ENCODE measurements around the gene C19orf38.

C19orf38 gene, protein sequence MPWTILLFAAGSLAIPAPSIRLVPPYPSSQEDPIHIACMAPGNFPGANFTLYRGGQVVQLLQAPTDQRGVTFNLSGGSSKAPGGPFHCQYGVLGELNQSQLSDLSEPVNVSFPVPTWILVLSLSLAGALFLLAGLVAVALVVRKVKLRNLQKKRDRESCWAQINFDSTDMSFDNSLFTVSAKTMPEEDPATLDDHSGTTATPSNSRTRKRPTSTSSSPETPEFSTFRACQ

DNA sequence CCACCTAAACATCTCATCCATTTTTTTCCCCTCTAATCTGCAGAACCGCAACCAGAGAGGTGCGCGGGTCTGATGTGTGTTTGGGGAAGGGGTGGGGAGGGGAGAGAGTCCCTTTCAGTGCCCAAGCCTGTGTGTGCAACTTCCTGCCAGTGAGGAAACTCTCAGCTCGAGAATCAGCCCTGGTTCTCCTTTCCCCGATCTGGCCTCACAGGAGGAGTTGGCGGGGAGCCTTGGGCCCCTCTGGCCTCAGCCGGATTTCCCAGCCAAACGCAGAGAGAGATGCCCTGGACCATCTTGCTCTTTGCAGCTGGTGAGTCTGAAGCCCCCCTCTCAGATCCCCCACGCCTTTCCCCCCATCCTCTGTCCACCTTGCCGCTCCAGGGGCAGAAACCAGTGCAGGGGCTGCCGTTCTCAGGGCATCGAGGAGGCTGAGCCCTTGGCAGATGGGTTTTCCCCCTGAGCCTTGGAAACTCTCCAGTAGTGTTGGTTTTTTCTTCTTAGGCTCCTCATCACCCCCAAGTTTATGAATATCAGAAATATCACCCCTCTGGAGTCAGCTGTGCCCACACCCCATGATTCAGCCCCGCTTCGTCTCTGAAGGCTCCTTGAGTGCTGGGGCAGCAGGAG, at the start of gene C19orf38:
Gene C19orf38 (plus strand): TSS at position 186 of the 627 bp plus-strand sequence. CDS start 94 bp downstream, at position 280.
- peak within 1 kb of the TSS in 1 of 2 donors; percentile 15 for H3K4me3 ChIP-seq (replicated peaks in 1 of 2; ENCODE audit: low read depth in 2 of 2, low read length in 2 of 2)
- peak in 1 of 2 donors; percentile 54 for DNase-seq (ENCODE audit: low read depth in 2 of 2)
- no peak for TF ChIP-seq CTCF (IDR thresholded peaks at IDR 0.05; ENCODE audit: low read depth, low read length)

DNA sequence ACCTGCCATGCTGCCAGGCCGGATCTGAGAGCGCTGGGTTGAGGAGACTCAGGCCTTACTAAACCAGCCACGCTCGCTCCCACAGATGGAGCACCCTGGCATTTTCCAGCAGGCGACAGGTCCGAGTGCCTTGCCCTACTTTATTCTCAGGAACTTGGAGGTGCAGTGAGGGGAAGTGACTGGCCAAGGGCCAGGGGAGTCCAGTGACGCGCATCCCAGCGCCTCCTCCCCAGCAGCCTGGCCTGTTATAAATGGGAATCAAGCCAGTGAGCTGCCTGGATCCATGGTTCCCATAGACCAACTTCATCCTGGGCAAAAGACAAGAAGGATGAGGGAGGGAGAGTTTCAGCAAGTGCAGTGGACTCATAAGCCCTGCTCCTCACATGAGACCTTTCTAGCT, 47.7 kb upstream of the C19orf38 start:
- no peak for TF ChIP-seq CTCF (IDR thresholded peaks at IDR 0.05; ENCODE audit: low read depth, low read length)
- DNase-seq (ENCODE audit: low read depth in 2 of 2): peak in 1 of 2 donors; percentile 58
- H3K4me3 ChIP-seq (replicated peaks in 1 of 2; ENCODE audit: low read depth in 2 of 2, low read length in 2 of 2): no peak overlapping the region

GRCh38 chr19:10802479-10802878, 45.7 kb upstream of the C19orf38 start:
- H3K4me3 ChIP-seq (replicated peaks in 1 of 2; ENCODE audit: low read depth in 2 of 2, low read length in 2 of 2): no peak overlapping the region
- no peak for TF ChIP-seq CTCF (IDR thresholded peaks at IDR 0.05; ENCODE audit: low read depth, low read length)
- DNase-seq (ENCODE audit: low read depth in 2 of 2): no peak

DNA sequence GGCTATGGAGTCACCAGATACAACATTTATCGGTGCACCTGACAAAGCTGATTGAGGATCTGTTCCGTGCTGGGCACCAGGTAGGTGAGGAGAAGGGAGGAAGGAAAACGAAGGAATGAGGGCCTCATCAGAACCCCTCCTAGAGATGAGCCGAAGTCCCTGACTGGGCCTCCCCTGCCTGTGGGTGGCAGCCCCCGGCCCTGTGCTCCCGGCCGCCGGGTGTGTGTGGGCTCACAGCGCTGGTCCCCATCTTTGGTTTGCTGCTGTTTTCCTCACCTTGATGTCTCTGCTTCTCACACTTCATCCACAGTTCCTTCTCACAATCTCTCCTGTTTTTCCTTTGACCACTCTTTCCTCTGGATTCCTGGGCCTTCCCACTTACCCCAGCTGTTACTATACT, 45.0 kb upstream of the C19orf38 start:
- H3K4me3 ChIP-seq (replicated peaks in 1 of 2; ENCODE audit: low read depth in 2 of 2, low read length in 2 of 2): no peak overlapping the region
- DNase-seq (ENCODE audit: low read depth in 2 of 2): no peak
- TF ChIP-seq CTCF (IDR thresholded peaks at IDR 0.05; ENCODE audit: low read depth, low read length): no peak

GRCh38 chr19:10805065-10805757, 43.0 kb upstream of the C19orf38 start:
- TF ChIP-seq CTCF (IDR thresholded peaks at IDR 0.05; ENCODE audit: low read depth, low read length): no peak
- no peak overlapping the region for H3K4me3 ChIP-seq (replicated peaks in 1 of 2; ENCODE audit: low read depth in 2 of 2, low read length in 2 of 2)
- no peak for DNase-seq (ENCODE audit: low read depth in 2 of 2)

- no peak overlapping the region for H3K4me3 ChIP-seq (replicated peaks in 1 of 2; ENCODE audit: low read depth in 2 of 2, low read length in 2 of 2)
- no peak for DNase-seq (ENCODE audit: low read depth in 2 of 2)
- no peak for TF ChIP-seq CTCF (IDR thresholded peaks at IDR 0.05; ENCODE audit: low read depth, low read length)
Observed at GRCh38 chr19:10805758-10806247, 42.4 kb upstream of the C19orf38 start.
